Loucy (cell line): Measurements from ENCODE around the gene SP110.

Experiments used
- H2AFZ ChIP-seq: fragments of 200-600 bp; sonication (generic); 2 replicates; pipeline ENCODE4 v1.6.0; 2016; ENCODE audit warnings: antibody characterized with exemption, mild to moderate bottlenecking, low read length, moderate library complexity
- H3F3A ChIP-seq: fragments of 200-600 bp; 2 replicates; pipeline ENCODE4 v1.6.0; 2016; ENCODE audit warnings: antibody characterized with exemption, low read depth, mild to moderate bottlenecking
- H3K27me3 ChIP-seq: fragments of 200-600 bp; sonication (generic); 2 replicates; pipeline ENCODE4 v1.6.1; 2014; ENCODE audit warnings: low read length, mild to moderate bottlenecking; ENCODE audit not compliant: insufficient read depth, poor library complexity, severe bottlenecking
- H3K36me3 ChIP-seq: fragments of 200-600 bp; sonication (generic); 2 replicates; pipeline ENCODE4 v1.6.1; 2016; ENCODE audit warnings: low read length; ENCODE audit not compliant: insufficient read depth
- H3K4me1 ChIP-seq: fragments of 200-600 bp; sonication (generic); 2 replicates; pipeline ENCODE4 v1.5.1; 2014; ENCODE audit warnings: low read length, mild to moderate bottlenecking; ENCODE audit not compliant: insufficient read depth, poor library complexity, severe bottlenecking
- H3K4me2 ChIP-seq: fragments of 200-600 bp; sonication (generic); 2 replicates; pipeline ENCODE4 v1.6.0; 2014; ENCODE audit warnings: antibody characterized with exemption, low read length, low read depth, mild to moderate bottlenecking; ENCODE audit not compliant: poor library complexity, severe bottlenecking
- H3K4me3 ChIP-seq: fragments of 200-600 bp; sonication (generic); 2 replicates; pipeline ENCODE4 v1.5.1; 2014; ENCODE audit warnings: low read length, mild to moderate bottlenecking, mixed read lengths; ENCODE audit not compliant: poor library complexity, severe bottlenecking
- H3K79me2 ChIP-seq: fragments of 200-600 bp; sonication (generic); 2 replicates; pipeline ENCODE4 v1.6.1; 2014; ENCODE audit warnings: low read length; ENCODE audit not compliant: insufficient read depth
- H3K9ac ChIP-seq: fragments of 200-600 bp; sonication (generic); 2 replicates; pipeline ENCODE4 v1.6.0; 2014; ENCODE audit warnings: mild to moderate bottlenecking, low read depth, low read length, moderate library complexity; ENCODE audit not compliant: poor library complexity, severe bottlenecking
- H3K9me2 ChIP-seq: fragments of 200-600 bp; sonication (generic); replicated peaks from 2 replicates; pipeline ENCODE4 v1.6.1; 2016; ENCODE audit warnings: low read depth, low read length, mixed read lengths
- H3K9me3 ChIP-seq: fragments of 200-600 bp; sonication (generic); 2 replicates; pipeline ENCODE4 v1.6.1; 2014; ENCODE audit warnings: mild to moderate bottlenecking, antibody characterized with exemption, low read length, low read depth; ENCODE audit not compliant: insufficient read depth
- H4K20me1 ChIP-seq: fragments of 200-600 bp; sonication (generic); 2 replicates; pipeline ENCODE4 v1.6.0; 2014; ENCODE audit warnings: antibody characterized with exemption, low read length, mild to moderate bottlenecking; ENCODE audit not compliant: insufficient read depth, poor library complexity, severe bottlenecking
- CTCF ChIP-seq: fragments of 200-600 bp; sonication (generic); conservative IDR thresholded peaks from 2 replicates; pipeline ENCODE4 v1.5.1; 2014; ENCODE audit warnings: mild to moderate bottlenecking, antibody characterized with exemption, low read length
- EZH2phosphoT487 ChIP-seq: fragments of 200-600 bp; IDR thresholded peaks from 2 replicates; pipeline ENCODE4 v1.6.1; 2018; ENCODE audit warnings: antibody characterized with exemption, mild to moderate bottlenecking, moderate library complexity, borderline replicate concordance

SP110 gene

GRCh38 chr2:230258483-230258882, 38.7 kb upstream of the SP110 start:
- TF ChIP-seq EZH2phosphoT487, result no peak
- no peak for TF ChIP-seq CTCF
- Histone ChIP-seq H3K9ac (no peak overlapping the region), H3K4me2 (no peak overlapping the region), H3K27me3 (peaks cover 3% of the 10 kb centered on the region), H2AFZ (no peak overlapping the region), H3K4me1 (peaks cover 6% of the 10 kb centered on the region), H4K20me1 (no peaks in the 10 kb centered on the region), H3K4me3 (no peak overlapping the region), H3K36me3 (no peaks in the 10 kb centered on the region), H3F3A (no peaks in the 10 kb centered on the region), H3K9me2 (no peaks in the 10 kb centered on the region), H3K79me2 (no peaks in the 10 kb centered on the region), H3K9me3 (no peaks in the 10 kb centered on the region)

- Histone ChIP-seq H3K4me1 (peaks cover 6% of the 10 kb centered on the region), H3K4me2 (no peak overlapping the region), H3K9me2 (no peaks in the 10 kb centered on the region), H3F3A (no peaks in the 10 kb centered on the region), H3K27me3 (peaks cover 20% of the 10 kb centered on the region), H3K36me3 (no peaks in the 10 kb centered on the region), H3K4me3 (no peak overlapping the region), H2AFZ (no peak overlapping the region), H3K9me3 (no peaks in the 10 kb centered on the region), H4K20me1 (no peaks in the 10 kb centered on the region), H3K79me2 (no peaks in the 10 kb centered on the region), H3K9ac (no peak overlapping the region)
- TF ChIP-seq CTCF, result no peak
- TF ChIP-seq EZH2phosphoT487, result no peak
Measured at GRCh38 chr2:230256733-230257332, 37.0 kb upstream of the SP110 start.

- TF ChIP-seq EZH2phosphoT487 (no peak), CTCF (no peak)
Measured at GRCh38 chr2:230254152-230254881, 34.5 kb upstream of the SP110 start.

More at GRCh38 chr2:230254152-230254881, 34.5 kb upstream of the SP110 start:
- Histone ChIP-seq H3K4me2 (no peak overlapping the region), H2AFZ (no peak overlapping the region), H3K9me3 (no peaks in the 10 kb centered on the region), H3K4me1 (peaks cover 6% of the 10 kb centered on the region), H3F3A (no peaks in the 10 kb centered on the region), H3K79me2 (no peaks in the 10 kb centered on the region), H3K9ac (no peak overlapping the region), H4K20me1 (no peaks in the 10 kb centered on the region), H3K27me3 (peaks cover 27% of the 10 kb centered on the region), H3K4me3 (no peak overlapping the region), H3K36me3 (no peaks in the 10 kb centered on the region), H3K9me2 (no peaks in the 10 kb centered on the region)
